ENCODE results near the gene DLST.

DLST gene

DNA sequence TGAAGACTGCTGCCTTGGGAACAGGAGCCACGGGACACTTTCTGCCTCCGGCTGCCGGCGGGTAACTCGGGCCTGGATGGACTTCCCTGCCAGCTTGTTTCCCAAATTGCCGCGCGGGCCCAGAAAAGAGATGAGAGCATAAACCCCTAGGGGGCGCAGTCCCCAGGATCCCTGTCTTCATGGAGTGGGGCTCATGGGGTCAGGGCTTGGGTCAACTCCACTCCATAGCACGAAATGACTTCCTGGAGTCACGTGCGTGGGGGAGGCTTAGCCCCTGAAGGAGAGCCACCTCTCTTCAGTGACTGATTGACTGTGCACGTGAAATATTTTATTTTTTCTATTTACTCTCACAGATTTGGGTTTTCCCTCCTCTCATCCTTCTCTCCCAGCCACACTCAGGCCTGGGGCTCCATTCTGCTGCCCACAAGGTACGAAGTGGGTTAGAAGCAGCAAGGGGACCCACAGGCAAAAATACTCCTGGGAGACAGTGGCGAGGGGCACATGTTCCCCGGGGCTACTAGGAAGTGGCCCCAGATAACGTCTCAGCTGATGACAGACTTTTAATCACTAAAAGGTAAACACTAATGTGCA, 63.6 kb downstream of the DLST start:
- no peak for DNase-seq

DNA sequence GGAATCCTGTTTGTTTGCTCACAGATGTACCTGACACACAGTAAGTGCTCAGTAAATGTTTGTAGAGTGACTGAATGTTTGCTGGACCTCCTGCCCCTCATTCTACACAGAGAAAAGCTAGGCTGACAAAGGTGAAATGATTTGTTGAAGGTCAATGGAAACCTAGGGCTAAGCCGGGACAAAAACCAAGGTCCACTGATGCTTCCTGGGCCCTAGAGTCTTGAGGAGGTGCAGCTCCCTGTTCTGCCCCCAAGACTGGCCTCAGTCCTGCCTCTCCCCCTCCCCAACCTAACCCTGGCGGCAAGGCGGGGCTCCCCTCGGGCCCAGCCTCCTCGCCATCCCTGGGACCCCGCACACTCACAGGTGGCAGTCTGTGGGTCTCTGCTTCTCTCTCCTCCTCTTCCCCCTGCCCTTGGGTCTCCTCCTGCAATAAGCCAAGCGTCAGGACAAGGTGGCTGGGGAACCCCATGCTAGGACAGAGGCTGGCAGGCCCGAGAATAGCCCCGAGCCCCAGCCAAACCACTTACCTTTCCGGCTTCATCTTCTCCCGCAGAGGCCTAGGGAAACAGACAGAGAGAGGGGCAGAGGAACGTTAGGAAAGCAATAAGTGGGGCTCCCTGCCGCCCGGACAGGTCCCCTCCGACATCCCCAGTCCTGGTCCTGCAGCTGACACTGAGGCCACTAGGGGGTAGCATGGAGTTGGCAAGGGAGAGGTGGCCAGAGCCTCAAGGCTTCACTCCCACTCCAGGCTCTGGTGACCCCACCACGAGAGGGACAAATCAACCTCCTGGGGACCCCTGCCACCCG, 64.3 kb downstream of the DLST start:
- peak; percentile 29 for DNase-seq

GRCh38 chr14:74946659-74947281, 65.1 kb downstream of the DLST start:
- DNase-seq, result no peak

- DNase-seq, result no peak
Measured at GRCh38 chr14:74947353-74948227, 65.9 kb downstream of the DLST start.

DNA sequence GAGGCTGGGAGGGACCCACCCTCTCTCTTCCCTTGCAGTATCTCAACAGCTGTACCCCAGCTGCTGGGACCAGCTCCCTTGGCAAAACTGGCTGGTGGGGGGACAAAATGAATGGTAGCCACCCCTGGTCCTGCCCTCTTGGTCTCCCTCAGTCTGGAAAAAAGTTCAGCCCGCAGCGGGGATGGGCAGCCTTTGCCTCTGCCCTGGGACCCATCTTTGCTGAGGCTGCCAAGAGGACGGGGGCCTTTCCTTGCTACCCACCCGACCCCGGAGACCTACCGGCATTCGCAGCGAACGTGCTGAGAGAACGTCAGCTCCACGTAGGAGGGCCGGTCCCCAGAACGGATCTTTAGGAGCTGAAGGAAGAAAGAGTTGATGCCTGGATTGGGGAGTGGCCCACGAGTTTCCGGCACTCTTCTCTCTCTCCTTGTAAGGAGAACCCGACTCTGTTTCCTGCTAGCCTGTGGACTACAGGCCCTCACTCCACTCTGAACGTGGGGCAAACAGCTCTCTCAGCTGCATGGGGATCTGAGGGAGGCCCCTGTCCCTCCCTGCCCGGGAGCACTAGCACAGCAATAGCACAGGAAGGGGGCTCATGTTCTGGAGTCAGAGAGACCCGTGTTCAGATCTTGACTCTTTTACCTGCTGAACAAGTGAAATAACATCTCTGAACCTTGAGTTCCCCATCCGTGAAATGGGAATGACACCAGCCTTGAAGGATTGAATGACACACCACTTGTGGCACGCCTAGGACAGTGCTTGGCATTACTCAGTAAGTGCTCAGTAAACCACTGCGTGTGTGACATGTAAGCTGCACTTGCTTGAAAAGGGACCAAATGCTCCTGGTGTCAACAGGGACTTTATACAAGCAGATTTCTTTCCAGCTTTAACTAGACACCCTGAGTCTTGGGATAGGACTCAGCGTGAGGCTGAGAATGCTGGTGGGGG, 66.8 kb downstream of the DLST start:
- no peak for DNase-seq

DNA sequence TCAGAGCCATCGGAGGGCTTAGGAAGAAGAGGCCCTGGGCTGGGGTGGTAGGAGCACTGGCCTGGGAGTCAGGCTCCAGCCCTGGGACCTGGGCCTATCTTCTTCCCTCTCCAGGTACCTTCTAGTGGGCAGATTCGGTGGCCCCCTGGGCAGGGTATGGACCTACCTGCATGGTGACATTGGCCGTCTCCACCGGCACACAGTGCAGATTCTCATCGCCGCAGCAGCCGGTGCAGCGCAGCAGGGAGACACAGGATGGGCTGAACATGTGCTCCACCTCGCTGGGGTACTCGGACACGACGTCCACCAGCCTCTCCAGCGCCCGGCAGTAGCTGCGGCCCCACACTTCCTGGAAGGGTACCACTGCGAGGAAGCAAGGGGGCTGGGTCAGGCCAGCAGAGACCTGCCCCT, 67.5 kb downstream of the DLST start:
- DNase-seq, result no peak

GRCh38 chr14:74949859-74950573, 68.3 kb downstream of the DLST start:
- no peak for DNase-seq

- no peak for DNase-seq
Measured at GRCh38 chr14:74950795-74951442, 69.2 kb downstream of the DLST start.

- DNase-seq, result no peak
Measured at GRCh38 chr14:74951443-74952179, 69.9 kb downstream of the DLST start.

- no peak for DNase-seq
Measured at GRCh38 chr14:74952180-74952665, 70.5 kb downstream of the DLST start.

DNA sequence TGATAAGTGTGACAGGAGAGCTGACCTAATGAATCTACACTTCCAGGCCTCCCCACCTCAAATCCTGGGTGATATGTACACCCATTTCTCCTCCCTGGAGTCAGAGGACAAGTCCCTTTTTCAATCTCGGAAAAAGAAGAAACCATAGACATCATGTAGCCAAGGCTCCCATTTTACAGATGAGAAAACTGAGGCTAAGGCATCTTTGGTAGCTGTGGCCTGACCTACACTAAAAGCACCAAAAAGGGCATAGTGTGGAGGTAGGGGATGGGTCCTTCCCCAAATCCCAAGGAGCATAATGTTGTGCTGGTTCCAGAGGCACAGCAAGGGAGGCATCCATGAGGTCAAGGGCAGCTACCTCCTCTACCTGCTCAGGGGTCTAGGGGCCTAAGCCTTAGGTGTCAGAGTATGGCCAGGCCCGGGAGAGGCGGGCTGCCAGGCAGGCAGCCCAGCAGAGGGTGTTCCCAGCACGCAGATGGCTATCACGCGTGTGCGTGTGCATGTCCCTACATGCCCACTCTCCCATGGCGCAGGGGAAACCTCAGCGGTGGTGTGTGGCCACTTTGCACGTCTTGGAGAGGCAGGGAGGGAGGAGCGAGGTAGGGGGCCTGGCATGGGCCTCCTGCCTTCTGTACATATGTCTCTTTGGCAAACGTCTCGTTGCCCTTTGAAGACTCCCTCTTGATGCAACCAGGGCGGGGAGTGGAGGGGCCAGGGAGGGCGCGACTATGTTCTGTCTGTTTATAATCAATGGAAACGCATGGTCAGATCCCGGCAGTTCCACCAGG, 71.2 kb downstream of the DLST start:
- no peak for DNase-seq
